GM12864 (cell line): ENCODE measurements around the gene PLPP3.

Experiments
- DNase-seq: peaks from one replicate; pipeline ENCODE4 v3.0.0-alpha.2; 2011; ENCODE audit warnings: low read depth
- H3K4me3 ChIP-seq: 2 replicates; pipeline ENCODE4 v1.5.1; 2011; ENCODE audit warnings: mild to moderate bottlenecking, low read depth, low read length, control low read depth
- CTCF ChIP-seq: IDR thresholded peaks from 2 replicates; pipeline ENCODE4 v1.5.1; 2011; ENCODE audit warnings: low read depth, mild to moderate bottlenecking, moderate library complexity, low read length, control low read depth, inconsistent platforms; ENCODE audit errors: missing control alignments

The PLPP3 gene

GRCh38 chr1:56547977-56548376, 31.4 kb downstream of the PLPP3 start:
- no peak for TF ChIP-seq CTCF
- H3K4me3 ChIP-seq: no peak overlapping the region

GRCh38 chr1:56547473-56547872, 31.9 kb downstream of the PLPP3 start:
- DNase-seq: no peak
- no peak overlapping the region for H3K4me3 ChIP-seq
- no peak for TF ChIP-seq CTCF

More at GRCh38 chr1:56547977-56548376, 31.4 kb downstream of the PLPP3 start:
- DNase-seq: no peak

- H3K4me3 ChIP-seq: no peak overlapping the region
- DNase-seq: no peak
- TF ChIP-seq CTCF: no peak
Measured at GRCh38 chr1:56545711-56546110, 33.7 kb downstream of the PLPP3 start.

GRCh38 chr1:56543783-56544612, 35.4 kb downstream of the PLPP3 start:
- TF ChIP-seq CTCF: no peak
- DNase-seq: no peak
- no peak overlapping the region for H3K4me3 ChIP-seq

- TF ChIP-seq CTCF: no peak
Measured at GRCh38 chr1:56542651-56543050, 36.7 kb downstream of the PLPP3 start.

DNA sequence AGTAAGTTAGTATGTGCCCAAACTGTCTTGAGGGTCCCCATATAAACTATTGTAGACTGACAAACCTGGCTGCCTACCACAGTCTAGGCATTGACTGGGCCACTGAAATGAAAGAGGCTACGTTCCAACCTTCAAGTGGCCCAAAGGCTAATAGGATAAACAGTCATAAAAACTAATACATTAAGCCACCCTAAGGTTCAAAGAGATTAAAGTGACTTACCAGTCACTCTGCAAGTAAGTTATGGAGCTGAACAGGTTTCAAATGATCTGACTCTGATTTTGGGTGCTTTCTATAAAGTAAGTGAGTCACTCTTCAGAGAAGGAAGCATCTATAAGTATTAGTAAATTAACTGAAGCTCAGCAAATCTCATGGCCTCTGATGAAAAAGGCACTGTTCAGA, 38.0 kb downstream of the PLPP3 start:
- TF ChIP-seq CTCF: no peak
- no peak for DNase-seq
- no peak overlapping the region for H3K4me3 ChIP-seq

More at GRCh38 chr1:56542651-56543050, 36.7 kb downstream of the PLPP3 start:
- DNase-seq: no peak
- no peak overlapping the region for H3K4me3 ChIP-seq

GRCh38 chr1:56540467-56540866, 38.9 kb downstream of the PLPP3 start:
- no peak overlapping the region for H3K4me3 ChIP-seq
- DNase-seq: no peak
- TF ChIP-seq CTCF: no peak
